CD4-positive, alpha-beta T cell treated with Interleukin-6 for 4 hours (primary cell): ENCODE measurements around the gene HLA-DPB1.
A peak's percentile ranks its signal among the peaks of the same experiment; 100 is the strongest.

ENCODE experiments used
- DNase-seq: peaks from one replicate; pipeline ENCODE4 v3.0.0-alpha.2; 2020; ENCODE audit warnings: mixed read lengths

The HLA-DPB1 gene

DNA sequence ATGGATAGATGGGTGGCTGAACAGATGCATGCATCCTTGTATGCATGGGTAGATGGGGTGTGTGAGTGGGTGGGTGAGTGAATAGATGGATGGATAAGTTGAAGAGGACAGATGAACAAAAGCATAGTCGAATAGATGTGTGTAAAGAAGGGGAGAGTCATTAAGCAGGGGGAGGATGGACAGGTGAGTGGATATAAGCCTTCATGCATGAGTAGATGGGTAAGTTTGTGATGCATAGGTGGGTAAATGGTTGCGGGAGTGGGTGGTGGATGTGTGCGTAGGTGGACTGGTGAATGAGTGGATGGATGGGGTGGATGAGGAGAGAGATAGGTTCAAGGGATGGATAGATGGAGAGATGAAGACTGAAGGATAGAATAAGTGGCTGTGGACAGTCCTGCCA lies 29.6 kb downstream of the HLA-DPB1 start:
- no peak for DNase-seq

DNA sequence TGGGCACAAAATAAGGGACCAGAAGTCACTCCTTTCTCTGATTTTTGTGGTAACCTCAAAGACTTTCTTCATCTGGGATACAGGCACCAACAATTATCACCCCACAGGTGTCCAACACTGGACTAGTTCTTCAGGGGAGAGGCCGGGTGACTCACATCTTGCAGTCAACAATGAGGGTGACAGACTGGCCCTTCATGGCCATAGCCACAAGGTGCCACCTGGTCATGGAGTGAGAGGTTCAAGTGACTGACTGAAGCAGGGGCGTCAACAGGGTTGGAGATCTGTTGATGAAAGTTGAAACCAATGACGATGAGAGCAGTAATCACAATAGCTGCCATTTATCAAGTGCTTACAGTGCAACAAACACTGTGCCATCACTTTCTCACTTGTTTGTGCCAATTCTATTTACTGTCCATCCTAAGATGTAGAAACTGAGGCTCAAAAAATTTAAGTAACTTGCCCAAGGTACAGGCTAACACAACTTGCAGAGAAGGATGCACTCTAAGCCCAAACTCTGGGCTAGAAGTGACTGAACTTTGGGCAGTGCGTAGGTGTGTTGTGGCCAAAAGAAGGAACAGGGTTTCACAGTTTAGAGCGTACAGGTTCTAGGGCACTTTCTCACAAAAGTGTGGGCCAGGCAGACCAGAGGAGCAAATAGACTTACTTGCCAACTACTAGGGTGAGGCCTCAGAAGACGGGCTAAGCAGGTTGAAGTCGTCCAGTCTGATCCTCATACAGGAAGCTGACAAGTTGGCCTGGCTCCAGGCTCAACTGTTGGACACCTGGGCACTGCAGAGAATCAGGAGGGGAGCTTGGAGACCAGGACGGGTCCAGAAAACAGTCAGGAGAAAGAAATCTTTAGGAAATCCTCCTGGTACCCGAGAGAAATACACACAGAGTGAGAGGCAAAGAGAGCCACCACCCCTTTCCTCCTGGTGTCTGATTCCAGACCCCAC lies 30.4 kb downstream of the HLA-DPB1 start:
- no peak for DNase-seq

DNA sequence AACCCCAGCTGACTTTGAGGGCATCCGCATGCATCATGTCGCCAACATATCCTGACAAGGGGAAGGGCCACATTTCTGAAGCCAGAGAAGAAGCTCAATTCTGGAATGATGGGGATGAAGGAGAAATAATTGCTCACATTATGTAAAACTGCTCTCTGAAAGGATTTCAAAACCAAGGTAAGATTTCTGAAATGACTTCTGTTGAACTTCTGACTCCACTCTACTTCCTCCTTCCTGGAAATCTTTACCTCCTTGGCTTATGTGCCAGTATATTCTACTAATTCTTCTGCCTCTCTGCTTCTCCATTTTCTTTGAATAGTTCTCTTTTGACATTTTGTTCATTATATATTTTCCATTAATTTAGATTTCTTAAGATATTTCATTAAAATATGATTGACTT lies 31.9 kb downstream of the HLA-DPB1 start:
- DNase-seq = no peak

DNA sequence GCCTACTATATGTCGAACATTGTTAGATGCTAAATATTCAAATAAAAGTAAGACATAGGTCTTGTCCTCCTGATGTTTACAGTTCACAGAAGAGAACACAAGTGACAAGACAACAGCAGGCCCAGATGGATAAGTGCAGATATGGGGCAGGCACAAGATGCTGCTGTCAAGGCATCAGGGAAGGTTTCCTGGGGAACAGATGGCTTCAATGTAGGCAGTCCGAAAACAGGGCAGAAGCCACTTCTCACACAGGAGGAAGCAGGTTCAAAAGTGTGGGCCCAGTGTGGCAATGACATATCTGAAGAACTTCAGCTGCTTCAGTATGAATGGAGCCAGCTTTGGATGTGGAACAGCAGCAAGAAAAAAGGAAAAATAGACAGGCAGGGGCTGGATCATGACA lies 32.5 kb downstream of the HLA-DPB1 start:
- no peak for DNase-seq

DNA sequence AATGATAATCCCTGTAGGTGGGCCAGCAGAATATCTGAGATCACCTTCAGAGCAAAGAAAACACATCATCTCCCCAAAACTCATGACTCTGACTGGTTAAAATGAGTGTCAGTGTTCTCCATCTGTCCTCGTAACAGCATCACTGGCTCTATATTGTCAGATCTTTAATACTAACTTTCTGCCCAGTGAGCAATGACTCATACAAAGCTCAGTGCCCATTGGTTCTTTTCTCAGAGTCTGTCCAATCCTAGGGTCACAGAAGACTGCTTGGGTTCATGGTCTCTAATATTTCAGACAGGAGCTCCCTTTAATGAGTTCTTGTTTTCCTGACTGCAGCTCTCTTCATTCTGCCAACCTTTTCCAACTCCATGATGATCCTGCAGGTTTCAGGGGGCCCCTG lies 36.4 kb downstream of the HLA-DPB1 start:
- peak; percentile 20 for DNase-seq

DNA sequence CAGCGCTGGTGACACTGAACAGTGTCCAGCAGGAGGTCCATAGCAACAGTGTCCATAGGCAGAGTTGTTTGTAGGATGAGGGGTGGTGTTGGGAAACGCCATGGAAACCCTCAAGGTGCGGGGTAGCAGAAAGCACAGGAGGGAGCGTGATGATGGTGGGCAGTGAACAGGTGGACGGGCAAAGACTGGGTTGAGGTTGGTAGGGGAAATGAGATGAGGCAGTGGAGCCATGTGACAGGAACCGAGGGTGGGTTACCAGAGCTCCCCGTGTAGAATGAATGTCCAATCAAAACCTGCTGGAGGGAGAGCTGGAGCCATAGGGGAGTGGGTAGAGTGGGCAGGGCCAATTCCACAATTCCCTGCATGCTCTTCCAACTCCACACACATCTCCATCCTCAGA lies 38.0 kb downstream of the HLA-DPB1 start:
- no peak for DNase-seq

DNA sequence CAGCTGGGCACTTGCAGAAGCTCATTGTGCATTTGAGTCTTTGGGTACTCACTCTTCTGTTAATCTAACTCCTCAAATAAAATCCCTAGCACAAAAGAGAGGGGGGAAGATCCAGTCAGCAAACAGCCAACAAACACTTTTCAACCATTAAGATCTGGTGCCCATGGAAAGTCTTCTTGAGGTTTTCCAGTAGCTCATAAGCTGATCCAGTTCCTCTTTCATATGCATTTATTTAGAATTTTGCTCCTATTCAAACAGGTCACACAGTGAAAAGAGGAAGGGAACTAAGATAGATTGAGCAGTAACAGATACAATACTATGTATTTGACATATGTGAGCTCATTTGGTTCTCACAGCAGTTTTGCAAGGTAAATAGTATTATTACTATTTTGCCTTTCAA lies 38.6 kb downstream of the HLA-DPB1 start:
- no peak for DNase-seq

DNA sequence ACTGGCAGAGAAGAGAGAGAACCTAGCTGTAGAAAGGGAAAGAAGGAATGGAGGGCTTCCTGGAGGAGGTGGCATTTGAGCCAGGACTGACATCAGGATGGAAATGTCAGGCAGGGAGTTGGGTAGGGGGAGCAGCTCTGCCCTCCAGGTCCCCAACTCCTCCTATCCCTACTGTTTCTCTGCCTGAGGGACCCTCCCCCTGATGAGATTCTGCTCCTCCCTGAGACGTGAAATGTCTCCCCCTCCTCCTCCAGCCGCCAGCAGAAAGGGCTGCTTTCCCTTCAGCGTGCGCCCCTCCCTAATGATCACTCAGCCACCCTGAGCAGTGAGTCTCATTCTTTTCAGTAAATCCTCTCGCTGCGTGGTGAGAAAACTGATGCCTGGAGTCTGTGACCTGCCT lies 40.6 kb downstream of the HLA-DPB1 start:
- DNase-seq = no peak

DNA sequence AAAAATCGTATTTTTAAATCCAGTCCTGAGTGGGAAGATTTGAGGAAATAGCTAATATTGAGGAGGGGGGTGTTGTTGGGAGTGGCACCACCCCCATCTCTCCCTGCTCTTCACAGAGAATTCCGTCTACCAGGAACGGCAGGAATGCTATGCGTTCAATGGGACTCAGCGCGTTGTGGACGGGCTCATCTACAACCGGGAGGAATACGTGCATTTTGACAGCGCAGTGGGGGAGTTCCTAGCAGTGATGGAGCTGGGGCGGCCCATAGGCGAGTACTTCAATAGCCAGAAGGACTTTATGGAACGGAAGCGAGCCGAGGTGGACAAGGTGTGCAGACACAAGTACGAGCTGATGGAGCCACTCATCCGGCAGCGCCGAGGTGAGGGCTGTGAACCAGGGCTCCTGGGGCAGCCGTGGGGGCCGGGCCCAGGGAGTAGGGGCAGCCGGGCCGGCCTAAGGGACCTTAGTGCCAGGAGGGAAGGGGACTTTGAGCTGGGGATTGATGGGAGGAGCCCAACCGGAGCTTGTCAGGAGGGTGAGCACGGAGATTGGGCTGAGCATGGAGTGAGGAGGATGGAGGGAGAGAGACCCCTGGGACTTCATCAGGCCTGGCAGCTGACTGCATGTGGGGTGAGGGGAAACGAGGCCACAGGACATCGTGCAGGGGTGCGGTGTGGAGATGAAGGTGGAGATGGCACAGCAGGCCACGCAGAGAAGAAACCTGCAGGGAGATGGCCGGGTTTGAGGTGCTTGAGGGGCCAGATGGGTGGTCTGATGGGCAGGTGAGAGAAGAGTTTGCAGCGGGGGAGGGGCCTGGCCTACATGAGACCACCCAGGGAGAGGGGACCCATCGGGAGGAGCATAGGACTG lies 41.3 kb downstream of the HLA-DPB1 start:
- DNase-seq = no peak

DNA sequence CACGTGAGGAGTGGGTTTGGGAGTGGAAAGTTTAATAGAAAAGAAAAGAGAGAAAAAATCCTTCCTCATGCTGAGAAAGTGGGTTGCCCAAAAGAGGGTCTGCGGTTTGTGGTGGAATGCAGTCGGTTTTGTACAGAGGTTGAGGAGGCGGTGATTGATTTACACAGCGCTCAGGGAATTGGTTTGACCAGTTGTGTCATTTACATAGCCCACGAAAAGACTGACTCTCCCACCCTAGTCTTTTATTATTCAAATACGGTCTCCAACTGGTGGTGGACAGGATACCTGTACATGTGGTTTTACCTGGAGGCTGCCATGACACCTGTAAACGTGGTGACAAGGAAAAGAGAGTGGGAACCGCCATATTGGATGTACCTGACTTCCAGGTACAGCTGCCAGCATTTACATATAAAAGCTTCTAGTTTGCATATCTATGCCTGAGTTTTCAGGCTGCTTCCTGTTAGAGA lies 42.1 kb downstream of the HLA-DPB1 start:
- DNase-seq = no peak

DNA sequence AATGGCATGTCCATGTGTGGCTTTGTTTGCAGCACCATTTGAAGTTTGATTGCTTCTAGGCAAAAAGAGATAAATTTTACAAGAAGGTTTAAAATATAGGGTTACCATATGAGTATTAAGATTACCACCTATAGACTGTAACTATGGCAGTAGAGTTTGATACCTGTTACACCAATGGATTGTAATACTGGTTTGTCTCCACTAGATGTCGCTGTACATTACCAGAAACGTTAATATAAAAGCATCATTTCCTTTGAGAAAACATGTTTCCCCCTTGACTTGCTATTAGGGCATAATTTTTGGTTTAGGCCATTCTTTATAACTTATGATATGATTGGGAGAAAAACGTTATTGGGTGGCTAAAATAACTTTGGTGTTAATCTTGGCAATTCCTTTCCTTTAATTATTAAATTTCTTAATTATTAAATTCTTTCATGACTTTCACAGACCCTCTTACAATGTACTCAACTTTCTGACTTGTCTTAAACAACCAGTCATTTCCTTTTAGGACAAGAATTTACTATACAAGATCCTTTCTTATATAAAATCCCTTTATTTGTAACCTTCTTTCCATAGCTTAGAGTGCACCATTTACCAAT lies 42.8 kb downstream of the HLA-DPB1 start:
- DNase-seq = peak; percentile 9

DNA sequence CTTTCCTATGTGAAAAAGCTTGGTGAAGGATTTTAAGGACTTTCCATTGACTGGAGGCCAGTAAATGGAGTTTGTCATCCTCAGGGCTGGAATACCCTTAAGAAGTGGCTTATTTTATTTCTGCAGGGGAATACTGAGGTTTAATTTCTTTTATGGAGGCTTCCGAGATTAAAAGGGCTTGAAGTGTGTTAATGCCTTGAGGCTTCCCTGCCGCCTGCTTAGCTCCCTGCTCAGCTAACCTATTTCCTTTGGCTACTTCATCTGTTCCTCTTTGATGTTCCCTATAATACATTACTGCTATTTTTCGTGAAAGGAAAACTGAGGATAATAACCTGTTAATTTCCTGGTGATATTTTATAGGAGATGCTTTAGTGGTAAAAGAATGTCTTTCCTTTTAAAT lies 44.2 kb downstream of the HLA-DPB1 start:
- DNase-seq = no peak

DNA sequence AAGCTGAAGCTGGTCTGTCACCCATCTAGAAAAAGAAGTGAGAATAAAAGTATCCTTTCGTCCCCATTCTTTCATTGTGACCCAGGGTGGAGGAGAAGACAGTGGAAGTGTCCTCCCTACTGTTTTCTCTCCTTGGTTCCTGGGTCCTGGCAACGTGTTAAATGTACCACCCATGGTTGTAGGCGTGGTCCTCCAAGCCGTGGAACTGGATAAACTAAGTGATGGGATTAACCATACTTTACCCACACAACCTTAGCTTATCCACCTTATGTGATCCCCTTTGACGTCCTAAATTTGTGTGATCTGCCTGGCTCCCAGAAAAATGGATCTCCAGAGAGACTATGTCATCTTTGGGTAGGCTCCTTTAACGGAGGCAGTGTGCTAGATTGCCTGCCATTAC lies 47.4 kb downstream of the HLA-DPB1 start:
- DNase-seq = no peak

DNA sequence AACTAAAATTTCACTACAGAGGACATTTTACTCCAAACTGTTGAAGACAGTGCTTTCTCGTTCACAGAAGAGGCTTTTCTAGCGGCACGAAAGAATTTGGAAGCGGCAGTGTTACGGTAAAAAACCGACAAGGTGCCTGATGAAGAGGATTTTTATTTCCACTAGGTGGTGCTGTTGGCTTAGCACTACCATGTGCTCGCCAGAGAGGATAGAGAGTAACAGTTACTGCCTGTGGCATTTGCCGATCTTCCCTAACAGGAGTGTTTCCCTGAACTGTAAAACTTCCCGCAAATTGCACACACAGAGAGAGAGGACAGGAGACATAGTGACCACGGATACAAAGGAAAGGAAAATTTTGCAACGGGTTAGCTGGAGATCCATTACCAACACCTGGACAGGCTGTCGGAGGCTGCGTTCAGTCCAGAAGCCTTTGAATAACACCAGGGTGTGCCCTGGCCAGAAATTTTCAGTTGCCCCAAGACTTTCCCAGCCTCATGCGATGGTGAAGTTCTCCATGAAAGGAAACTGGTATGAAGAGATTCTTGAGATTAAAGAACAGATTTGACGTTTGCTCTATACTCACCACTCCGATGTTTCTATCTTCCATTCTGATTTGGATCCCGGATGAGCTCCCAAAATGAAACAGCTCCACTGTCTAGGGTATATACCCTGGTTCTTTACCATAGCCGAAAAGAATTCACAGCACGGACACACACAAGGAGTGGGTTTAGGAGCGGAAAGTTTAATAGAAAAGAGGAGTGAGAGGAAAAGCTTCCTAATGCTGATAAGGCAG lies 48.1 kb downstream of the HLA-DPB1 start:
- no peak for DNase-seq

DNA sequence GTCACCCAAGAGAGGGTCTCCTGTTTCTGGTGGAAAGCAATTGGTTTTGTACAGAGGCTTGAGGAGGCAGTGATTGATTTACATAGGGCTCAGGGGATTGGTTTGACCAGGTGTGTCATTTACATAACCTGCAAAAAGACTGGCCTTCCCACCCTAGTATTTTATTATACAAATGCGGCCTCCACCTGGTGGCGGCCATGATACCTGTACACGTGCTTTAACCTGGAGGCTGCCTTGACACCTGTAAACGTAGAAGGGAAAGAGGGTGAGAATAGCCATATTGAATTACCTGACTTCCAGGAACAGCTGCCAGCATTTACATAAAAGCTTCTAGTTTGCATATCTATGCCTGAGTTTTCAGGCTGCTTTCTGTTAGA lies 48.7 kb downstream of the HLA-DPB1 start:
- no peak for DNase-seq

DNA sequence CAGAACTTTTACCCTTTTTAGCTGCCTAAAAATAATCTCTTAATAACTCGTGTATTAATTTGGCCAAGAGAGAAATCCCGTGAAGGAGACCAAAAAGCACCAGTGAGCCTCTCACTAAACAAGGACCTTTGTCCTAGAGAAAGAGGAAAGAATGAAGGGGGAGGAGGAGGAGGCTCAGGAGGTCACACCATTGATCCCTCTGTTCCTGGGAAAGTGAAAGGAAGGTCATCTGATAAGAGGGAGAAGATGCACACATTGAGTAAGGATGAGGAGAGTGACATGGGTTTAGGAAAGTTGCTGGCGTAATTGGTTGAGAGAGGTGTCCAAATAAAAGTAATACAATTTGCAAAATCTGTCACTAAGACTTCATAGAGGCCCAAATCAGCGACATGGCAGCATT lies 49.2 kb downstream of the HLA-DPB1 start:
- DNase-seq = no peak

DNA sequence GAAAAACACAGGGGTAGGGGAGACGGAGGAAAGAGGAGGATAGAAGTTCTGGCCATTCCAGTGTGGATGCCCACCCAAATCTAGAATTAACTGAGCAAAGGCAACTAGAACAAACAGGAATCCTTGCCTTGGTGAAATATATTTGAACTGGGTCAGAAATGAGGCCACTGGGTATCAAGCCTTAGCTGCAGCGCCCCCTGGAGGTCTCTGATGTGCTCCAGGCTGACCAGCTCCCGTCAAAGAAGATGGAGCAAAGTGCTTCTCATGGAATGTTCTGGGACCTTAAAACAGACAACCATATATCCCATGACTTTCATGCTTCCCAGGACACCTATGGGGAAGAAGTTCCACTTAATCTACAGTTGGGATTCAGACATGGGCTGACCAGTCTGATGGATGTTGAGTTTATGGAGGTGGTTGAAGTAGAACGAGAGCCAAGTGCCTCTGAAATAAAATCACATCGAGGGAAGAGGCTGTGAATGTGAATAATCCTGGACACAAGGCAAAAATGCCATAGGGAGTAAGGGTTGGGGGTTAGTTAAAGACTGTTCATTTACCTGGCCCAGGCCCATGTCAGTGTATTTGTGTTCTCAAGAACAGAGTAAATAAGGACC lies 50.4 kb downstream of the HLA-DPB1 start:
- peak; percentile 66 for DNase-seq

DNA sequence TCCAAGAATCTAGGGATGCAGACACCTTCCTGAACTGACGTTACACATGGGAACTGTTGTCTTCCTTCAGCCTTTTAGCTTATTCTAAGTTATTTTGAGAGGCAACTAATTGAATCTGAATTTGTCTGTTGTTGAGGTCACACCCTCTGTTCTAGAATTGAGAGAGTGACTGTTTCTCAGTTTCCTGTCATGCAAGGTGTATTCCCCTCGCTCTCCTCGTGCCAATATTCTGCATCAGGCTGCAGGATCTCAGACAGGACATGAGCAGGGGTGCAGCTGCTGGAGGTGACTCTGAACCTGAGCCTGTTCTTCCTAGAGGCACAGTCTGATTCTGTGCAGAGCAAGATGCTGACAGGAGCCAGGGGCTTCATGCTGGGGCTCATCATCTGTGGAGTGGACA lies 52.5 kb downstream of the HLA-DPB1 start:
- no peak for DNase-seq

DNA sequence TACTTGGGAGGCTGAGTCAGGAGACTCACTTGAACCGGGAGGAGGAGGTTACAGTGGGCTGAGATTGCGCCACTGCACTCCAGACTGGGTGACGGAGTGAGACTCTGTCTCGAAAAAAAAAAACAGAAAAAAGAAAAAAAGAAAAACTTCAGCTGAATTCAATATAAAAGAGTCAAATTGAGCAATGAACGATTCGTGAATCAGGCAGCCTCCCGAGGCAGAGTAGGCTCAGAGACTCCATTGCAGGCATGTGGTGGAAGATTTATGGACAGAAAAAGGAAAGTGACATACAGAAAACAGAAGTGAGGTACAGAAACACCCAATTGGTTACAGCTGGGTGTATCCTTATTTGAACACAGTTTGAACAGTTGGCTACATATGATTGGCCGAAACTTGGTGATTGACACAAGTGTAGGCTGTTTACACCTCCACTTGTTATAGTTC lies 56.3 kb downstream of the HLA-DPB1 start:
- DNase-seq = no peak

DNA sequence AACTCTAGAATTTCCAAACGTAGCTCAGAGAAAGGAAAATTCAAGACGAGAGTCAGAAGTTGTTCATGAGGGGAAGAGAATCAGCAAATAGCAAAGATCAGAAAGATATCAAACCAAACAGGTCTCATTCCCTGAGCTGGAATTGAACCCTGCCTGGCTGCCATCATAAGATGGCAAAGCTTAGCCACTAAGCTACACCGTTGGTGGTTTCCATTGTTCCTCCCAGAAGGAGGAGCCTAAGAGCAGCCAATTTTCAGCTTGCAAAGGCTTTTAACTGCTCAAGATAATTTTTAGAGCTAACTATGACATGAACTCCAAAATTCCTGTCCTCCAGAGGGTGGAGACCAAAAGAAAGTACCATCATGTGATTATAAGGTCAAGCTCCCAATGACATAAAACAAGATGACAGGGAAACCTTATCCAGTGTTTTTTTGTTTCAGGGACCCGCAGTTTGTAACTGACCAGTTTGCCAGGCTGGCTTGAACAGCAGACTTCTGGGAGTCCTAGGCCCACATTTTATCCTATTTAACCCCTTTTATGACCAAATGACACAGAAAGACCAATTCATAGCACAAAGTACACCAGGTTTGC lies 60.6 kb downstream of the HLA-DPB1 start:
- no peak for DNase-seq
